Inflammatory macrophage (primary cell): ENCODE data around the gene GOLGA8A.
"Not testable (repeated sequence)": the region's sequence is repeated elsewhere in the genome, so short reads cannot be mapped to it uniquely, and the experiment has no call there.

Experiments
- DNase-seq, 2 donors: peaks; one replicate each; pipeline ENCODE4 v3.0.0-alpha.2; 2020 to 2022
- total RNA-seq, 18 experiments: gene quantifications; one replicate each; lab custom pipeline; 2026; ENCODE audit warnings: mixed read lengths in 6 of 18, inconsistent platforms in 2 of 18; lab: John Stamatoyannopoulos, UW

The GOLGA8A gene
- 4.7 to 19.3 (median 11.8) reads per million in 18 experiments for total RNA-seq

GRCh38 chr15:34437687-34438086 lies at the start of gene GOLGA8A:
TSS of gene GOLGA8A (minus strand) at chr15:34437808. CDS start at chr15:34389691, 48,117 bp downstream.
- DNase-seq, result peak; percentile 36 to 64

- no peak for DNase-seq
These were observed 46.0 kb upstream of the GOLGA8A start for GRCh38 chr15:34483644-34484043.

- DNase-seq, result no peak
These were observed 43.8 kb upstream of the GOLGA8A start for GRCh38 chr15:34481370-34481769.

- no peak for DNase-seq
These were observed 36.2 kb upstream of the GOLGA8A start for GRCh38 chr15:34473840-34474239.

- DNase-seq, result no peak
These were observed 35.3 kb upstream of the GOLGA8A start for GRCh38 chr15:34472947-34473346.

GRCh38 chr15:34470892-34471291 lies 33.3 kb upstream of the GOLGA8A start:
- no peak for DNase-seq

- no peak for DNase-seq
These were observed 32.5 kb upstream of the GOLGA8A start for GRCh38 chr15:34470091-34470490.

GRCh38 chr15:34461730-34462129 lies 24.1 kb upstream of the GOLGA8A start:
- no peak for DNase-seq

- DNase-seq, result no peak
These were observed 22.8 kb upstream of the GOLGA8A start for GRCh38 chr15:34460451-34460850.

- no peak for DNase-seq
These were observed 19.1 kb upstream of the GOLGA8A start for GRCh38 chr15:34456658-34457057.

- DNase-seq, result no peak
These were observed 5.3 kb upstream of the GOLGA8A start for GRCh38 chr15:34442891-34443290.

- no peak for DNase-seq
These were observed 2.3 kb upstream of the GOLGA8A start for GRCh38 chr15:34439878-34440277.

GRCh38 chr15:34436956-34437442 lies 609 bp downstream of the GOLGA8A start:
- DNase-seq, result peak in 1 of 2 donors; percentile 2

GRCh38 chr15:34436126-34436955 lies 1.3 kb downstream of the GOLGA8A start:
- DNase-seq, result no peak

- DNase-seq, result no peak
These were observed 1.9 kb downstream of the GOLGA8A start for GRCh38 chr15:34435658-34436057.

- DNase-seq, result no peak
These were observed 2.8 kb downstream of the GOLGA8A start for GRCh38 chr15:34434627-34435305.

GRCh38 chr15:34433956-34434626 lies 3.5 kb downstream of the GOLGA8A start:
- DNase-seq, result not testable (repeated sequence)

GRCh38 chr15:34430642-34431041 lies 7.0 kb downstream of the GOLGA8A start:
- not testable (repeated sequence) for DNase-seq

GRCh38 chr15:34423425-34424090 lies 14.1 kb downstream of the GOLGA8A start:
- not testable (repeated sequence) for DNase-seq

GRCh38 chr15:34420953-34421352 lies 16.7 kb downstream of the GOLGA8A start:
- not testable (repeated sequence) for DNase-seq

- not testable (repeated sequence) for DNase-seq
These were observed 19.2 kb downstream of the GOLGA8A start for GRCh38 chr15:34418435-34418834.

GRCh38 chr15:34409511-34409910 lies 28.1 kb downstream of the GOLGA8A start:
- DNase-seq, result not testable (repeated sequence)
